ENCODE data around the gene ASPSCR1. TPM values are rescaled to one million over a fixed set of nuclear protein-coding genes. Genes with fewer than 3 reads are reported as not detected.

ASPSCR1 gene
- total RNA-seq, 4 donors from 2014 or later: 17.9 to 25.6 (median 21.6) TPM

DNA sequence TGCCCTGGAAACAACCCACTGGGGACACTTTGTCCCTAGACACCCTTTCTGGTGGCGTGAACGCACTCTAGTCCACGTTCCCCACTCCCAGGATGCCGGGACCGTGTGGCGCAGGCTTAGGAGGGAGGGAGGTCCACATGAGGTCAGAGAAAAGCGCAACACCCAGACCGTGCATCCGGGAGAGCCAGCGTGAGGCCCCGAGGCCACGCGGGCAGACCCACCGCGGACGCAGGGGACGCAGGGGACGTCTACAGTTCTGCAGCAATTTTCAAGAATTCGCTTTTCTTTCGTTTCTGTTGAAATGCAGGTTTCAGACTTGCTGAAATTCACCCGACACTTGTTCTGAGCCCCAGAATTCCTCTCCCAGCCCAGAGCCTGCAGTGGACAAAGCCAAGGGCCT is 69.5 kb downstream of the ASPSCR1 start:
- H3K36me3 ChIP-seq: peaks cover 28% of the 10 kb centered on the region
- no peak for DNase-seq (ENCODE audit: low spot score in 2 of 2)
- no peaks in the 10 kb centered on the region for H3K9me3 ChIP-seq
- H3K4me3 ChIP-seq: no peak overlapping the region
- peaks cover 18% of the 10 kb centered on the region for H3K4me1 ChIP-seq
- TF ChIP-seq CTCF (IDR thresholded peaks at IDR 0.05) (no peak), POLR2AphosphoS5 (IDR thresholded peaks at IDR 0.05) (no peak), POLR2A (IDR thresholded peaks at IDR 0.05) (no peak), EP300 (IDR thresholded peaks at IDR 0.05) (no peak)
- H3K27ac ChIP-seq: no peak overlapping the region
- H3K27me3 ChIP-seq: no peaks in the 10 kb centered on the region
- WGBS: 91% methylated on average over 21 of the region's 21 CpGs

GRCh38 chr17:82047379-82047778 is 70.0 kb downstream of the ASPSCR1 start:
- Histone ChIP-seq H3K4me3 (no peak overlapping the region), H3K27me3 (no peaks in the 10 kb centered on the region), H3K4me1 (peaks cover 20% of the 10 kb centered on the region), H3K36me3 (peaks cover 28% of the 10 kb centered on the region), H3K9me3 (no peaks in the 10 kb centered on the region), H3K27ac (no peak overlapping the region)
- WGBS: 83% methylated on average over 24 of the region's 24 CpGs
- no peak for DNase-seq (ENCODE audit: low spot score in 2 of 2)
- no peak for TF ChIP-seq POLR2A (IDR thresholded peaks at IDR 0.05)
- TF ChIP-seq EP300 (IDR thresholded peaks at IDR 0.05): no peak

GRCh38 chr17:82047914-82048570 is 70.6 kb downstream of the ASPSCR1 start:
- TF ChIP-seq CTCF (IDR thresholded peaks at IDR 0.05) (no peak), EP300 (IDR thresholded peaks at IDR 0.05) (no peak), POLR2A (IDR thresholded peaks at IDR 0.05) (no peak), POLR2AphosphoS5 (IDR thresholded peaks at IDR 0.05) (no peak)
- Histone ChIP-seq H3K4me3 (no peak overlapping the region), H3K27me3 (no peaks in the 10 kb centered on the region), H3K36me3 (peaks cover 28% of the 10 kb centered on the region), H3K4me1 (peaks cover 27% of the 10 kb centered on the region), H3K9me3 (no peaks in the 10 kb centered on the region), H3K27ac (no peak overlapping the region)
- no peak for DNase-seq (ENCODE audit: low spot score in 2 of 2)
- 94% methylated on average over 19 of the region's 25 CpGs for WGBS

GRCh38 chr17:82048571-82048971 is 71.1 kb downstream of the ASPSCR1 start:
- TF ChIP-seq POLR2A (IDR thresholded peaks at IDR 0.05) (no peak), CTCF (IDR thresholded peaks at IDR 0.05) (no peak), POLR2AphosphoS5 (IDR thresholded peaks at IDR 0.05) (no peak), EP300 (IDR thresholded peaks at IDR 0.05) (no peak)
- H3K36me3 ChIP-seq: peaks cover 31% of the 10 kb centered on the region
- no peak overlapping the region for H3K27ac ChIP-seq
- WGBS: 90% methylated on average over 20 of the region's 20 CpGs
- no peaks in the 10 kb centered on the region for H3K9me3 ChIP-seq
- DNase-seq (ENCODE audit: low spot score in 2 of 2): no peak
- no peaks in the 10 kb centered on the region for H3K27me3 ChIP-seq
- H3K4me1 ChIP-seq: peaks cover 32% of the 10 kb centered on the region
- H3K4me3 ChIP-seq: no peak overlapping the region

DNA sequence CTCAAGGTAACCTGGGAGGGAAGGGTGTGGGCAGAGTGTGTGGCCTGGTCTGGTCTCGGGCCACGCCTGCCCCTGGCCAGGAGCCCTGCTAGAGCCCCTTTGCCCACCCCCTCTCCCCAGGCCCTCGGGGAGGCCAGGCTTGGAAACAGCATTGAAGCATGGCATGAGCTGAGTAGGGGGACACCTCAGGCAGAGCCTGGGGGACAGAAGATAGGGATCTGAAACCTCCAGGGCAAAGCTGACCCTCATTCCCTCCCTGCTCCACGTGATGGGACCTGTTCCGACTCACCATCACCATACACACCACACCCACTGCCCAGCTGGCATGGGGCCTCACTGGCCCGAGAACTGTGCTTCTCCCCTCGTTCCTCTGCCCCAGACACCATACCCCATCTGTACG is 71.7 kb downstream of the ASPSCR1 start:
- TF ChIP-seq EP300 (IDR thresholded peaks at IDR 0.05): no peak
- no peak for TF ChIP-seq POLR2A (IDR thresholded peaks at IDR 0.05)
- TF ChIP-seq CTCF (IDR thresholded peaks at IDR 0.05): no peak
- TF ChIP-seq POLR2AphosphoS5 (IDR thresholded peaks at IDR 0.05): no peak
- no peak for DNase-seq (ENCODE audit: low spot score in 2 of 2)
- H3K27ac ChIP-seq: no peak overlapping the region
- H3K4me3 ChIP-seq: no peak overlapping the region
- 80% methylated on average over 2 of the region's 8 CpGs for WGBS
- H3K27me3 ChIP-seq: no peaks in the 10 kb centered on the region
- peaks cover 38% of the 10 kb centered on the region for H3K4me1 ChIP-seq
- no peaks in the 10 kb centered on the region for H3K9me3 ChIP-seq
- H3K36me3 ChIP-seq: peaks cover 36% of the 10 kb centered on the region
